ENCODE results near the gene PYY.
A peak's percentile ranks its signal among the peaks of the same experiment; 100 is the strongest.

The PYY gene

DNA sequence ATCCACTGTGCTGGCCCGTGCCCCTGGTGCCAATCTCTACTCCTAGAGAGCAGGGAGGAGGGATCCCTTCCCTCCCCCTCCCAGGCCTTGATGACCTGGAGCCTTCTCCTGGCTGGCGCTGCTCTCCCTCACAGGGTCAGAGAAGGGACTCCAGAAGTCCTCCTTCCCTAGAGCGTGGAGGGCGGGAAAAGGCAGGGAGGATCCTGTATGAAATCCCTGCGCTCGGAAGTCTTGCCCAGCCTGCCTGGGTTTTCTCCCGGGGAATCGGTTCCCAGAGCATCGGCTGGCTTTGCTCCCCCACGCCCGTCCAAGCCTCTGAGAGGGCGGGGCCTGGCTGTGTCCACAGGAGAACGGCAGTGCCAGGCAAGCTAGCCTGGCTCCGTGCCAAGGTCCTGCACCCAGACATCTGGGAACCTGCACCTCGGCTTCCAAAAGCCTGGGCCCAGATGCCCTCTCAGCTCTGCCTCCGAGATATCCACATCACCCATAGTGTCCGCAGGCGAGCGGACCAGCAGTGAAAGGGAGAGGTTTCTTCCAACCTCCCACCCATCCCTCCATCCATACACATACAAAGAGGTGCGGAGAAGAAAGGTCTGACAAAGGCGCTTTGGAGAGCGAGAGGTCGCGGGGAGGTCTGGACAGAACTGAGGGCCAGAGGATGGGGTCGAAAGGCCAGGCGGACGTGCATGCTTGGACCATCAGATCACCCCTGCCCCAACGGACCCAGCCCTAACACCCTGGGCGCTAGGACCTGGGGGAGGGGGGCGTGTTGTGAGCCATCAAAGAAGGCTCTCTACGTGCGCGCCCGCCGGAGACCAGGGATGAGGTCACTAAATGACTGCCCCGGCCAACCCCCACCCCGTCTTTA, 47.5 kb downstream of the PYY start:
- no peaks in the 10 kb centered on the region for H3K9me3 ChIP-seq (ENCODE audit: control insufficient read depth, low read length)
- H3K9ac ChIP-seq (ENCODE audit: low read length), result peak overlapping the region; percentile 85
- H3K36me3 ChIP-seq (ENCODE audit: control insufficient read depth in 1 of 2, insufficient read depth in 2 of 2, low read depth in 1 of 2, low read length in 2 of 2), result no peaks in the 10 kb centered on the region
- H3K4me2 ChIP-seq (ENCODE audit: low read length, poor library complexity, severe bottlenecking), result peak overlapping the region; percentile 90
- H3K27ac ChIP-seq (ENCODE audit: low read length, poor library complexity, severe bottlenecking), result no peak overlapping the region
- H2BK15ac ChIP-seq (ENCODE audit: low read depth, poor library complexity, severe bottlenecking), result peak overlapping the region; percentile 16
- H4K91ac ChIP-seq (ENCODE audit: low read length), result no peak overlapping the region
- H2AK5ac ChIP-seq (ENCODE audit: low read length, severe bottlenecking), result no peak overlapping the region
- whole genome bisulfite sequencing, result 4% methylated on average over 22 of the region's 37 CpGs
- DNase-seq, result peak; percentile 45
- H2BK12ac ChIP-seq (ENCODE audit: low read length in 2 of 2), result no peak overlapping the region
- H3K4ac ChIP-seq (ENCODE audit: low read depth in 1 of 2, low read length in 2 of 2), result no peak overlapping the region
- H4K8ac ChIP-seq (ENCODE audit: low read length), result no peak overlapping the region
- no peak overlapping the region for H2BK5ac ChIP-seq (ENCODE audit: low read depth, low read length, poor library complexity, severe bottlenecking)
- H3K27me3 ChIP-seq (ENCODE audit: control insufficient read depth in 1 of 2, insufficient read depth in 1 of 2, low read length in 2 of 2), result peaks cover 4 to 65% of the 10 kb centered on the region in 2 experiments
- H3K4me1 ChIP-seq (ENCODE audit: control insufficient read depth, insufficient read depth, low read depth, low read length), result peaks cover 21% of the 10 kb centered on the region
- no peak overlapping the region for H3K14ac ChIP-seq (ENCODE audit: low read length in 2 of 2)
- H3K4me3 ChIP-seq (ENCODE audit: insufficient read depth in 1 of 2, low read depth in 1 of 2, low read length in 2 of 2), result peak overlapping the region; percentile 63 to 92
- no peak overlapping the region for H3K18ac ChIP-seq (ENCODE audit: low read depth in 1 of 2, low read length in 2 of 2)
- no peak overlapping the region for H2AFZ ChIP-seq (ENCODE audit: low read depth, low read length)
- H3K79me1 ChIP-seq (replicated peaks; ENCODE audit: low read length, poor library complexity, severe bottlenecking), result no peaks in the 10 kb centered on the region
- no peak overlapping the region for H2BK120ac ChIP-seq (ENCODE audit: low read depth, low read length)
- H3K23ac ChIP-seq (ENCODE audit: low read length in 2 of 2), result no peak overlapping the region

DNA sequence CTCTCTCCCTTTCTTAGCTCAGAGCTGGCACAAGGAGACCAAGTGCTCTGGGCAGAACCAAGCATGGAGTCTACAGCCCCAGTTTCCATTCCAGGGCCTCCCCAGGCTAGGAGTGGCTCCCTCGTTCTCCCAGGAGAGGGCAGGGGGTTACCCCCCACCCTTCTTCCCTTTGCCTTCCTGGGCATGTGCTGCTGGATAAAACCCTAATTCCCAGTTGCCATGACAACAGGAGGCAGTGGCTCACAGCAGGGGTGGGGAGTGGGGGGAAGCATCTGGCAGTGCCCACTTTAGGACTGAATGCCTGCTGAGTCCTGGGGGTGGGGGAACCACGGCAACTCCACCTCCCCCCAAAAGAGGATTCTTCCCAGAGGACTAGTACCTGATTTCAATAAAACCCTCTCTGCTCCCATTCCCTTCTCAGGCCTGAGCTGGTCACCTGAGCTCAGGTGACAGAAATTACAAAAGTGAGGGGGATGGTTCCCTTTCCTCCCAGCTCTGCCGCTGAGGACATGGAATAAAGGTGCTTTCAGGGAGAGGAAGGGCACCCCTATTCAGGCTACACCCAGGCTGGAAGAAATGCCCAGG, 48.2 kb downstream of the PYY start:
- no peaks in the 10 kb centered on the region for H3K79me1 ChIP-seq (replicated peaks; ENCODE audit: low read length, poor library complexity, severe bottlenecking)
- no peak overlapping the region for H3K27ac ChIP-seq (ENCODE audit: low read length, poor library complexity, severe bottlenecking)
- H3K4ac ChIP-seq (ENCODE audit: low read depth in 1 of 2, low read length in 2 of 2), result no peak overlapping the region
- peak overlapping the region; percentile 23 for H3K9ac ChIP-seq (ENCODE audit: low read length)
- no peak overlapping the region for H3K14ac ChIP-seq (ENCODE audit: low read length in 2 of 2)
- H2AK5ac ChIP-seq (ENCODE audit: low read length, severe bottlenecking), result no peak overlapping the region
- H2BK120ac ChIP-seq (ENCODE audit: low read depth, low read length), result no peak overlapping the region
- H3K9me3 ChIP-seq (ENCODE audit: control insufficient read depth, low read length), result no peaks in the 10 kb centered on the region
- H2BK15ac ChIP-seq (ENCODE audit: low read depth, poor library complexity, severe bottlenecking), result no peak overlapping the region
- peak overlapping the region in 1 of 2 experiments; percentile 92 for H3K4me3 ChIP-seq (ENCODE audit: insufficient read depth in 1 of 2, low read depth in 1 of 2, low read length in 2 of 2)
- no peak overlapping the region for H4K8ac ChIP-seq (ENCODE audit: low read length)
- no peak overlapping the region for H2AFZ ChIP-seq (ENCODE audit: low read depth, low read length)
- H2BK5ac ChIP-seq (ENCODE audit: low read depth, low read length, poor library complexity, severe bottlenecking), result no peak overlapping the region
- WGBS, result 0% methylated on average over 1 of the region's 3 CpGs
- peaks cover 27% of the 10 kb centered on the region for H3K4me1 ChIP-seq (ENCODE audit: control insufficient read depth, insufficient read depth, low read depth, low read length)
- H4K91ac ChIP-seq (ENCODE audit: low read length), result no peak overlapping the region
- no peaks in the 10 kb centered on the region for H3K36me3 ChIP-seq (ENCODE audit: control insufficient read depth in 1 of 2, insufficient read depth in 2 of 2, low read depth in 1 of 2, low read length in 2 of 2)
- no peak overlapping the region for H3K18ac ChIP-seq (ENCODE audit: low read depth in 1 of 2, low read length in 2 of 2)
- no peak overlapping the region for H2BK12ac ChIP-seq (ENCODE audit: low read length in 2 of 2)
- no peak overlapping the region for H3K23ac ChIP-seq (ENCODE audit: low read length in 2 of 2)
- no peak overlapping the region for H3K4me2 ChIP-seq (ENCODE audit: low read length, poor library complexity, severe bottlenecking)
- no peak for DNase-seq
- H3K27me3 ChIP-seq (ENCODE audit: control insufficient read depth in 1 of 2, insufficient read depth in 1 of 2, low read length in 2 of 2), result peaks cover 4 to 69% of the 10 kb centered on the region in 2 experiments
